GM18873 (cell line): ENCODE results near the gene S100Z.
"Not testable (repeated sequence)": the region's sequence is repeated elsewhere in the genome, so short reads cannot be mapped to it uniquely, and the experiment has no call there.

Experiments
- ATAC-seq: cut with Tn5 transposase; IDR thresholded peaks from one replicate; pipeline ENCODE4 v1.9.1; 2021; ENCODE audit warnings: mild to moderate bottlenecking, moderate library complexity, moderate number of reproducible peaks; ENCODE audit not compliant: unreplicated experiment, low FRiP score

S100Z gene

DNA sequence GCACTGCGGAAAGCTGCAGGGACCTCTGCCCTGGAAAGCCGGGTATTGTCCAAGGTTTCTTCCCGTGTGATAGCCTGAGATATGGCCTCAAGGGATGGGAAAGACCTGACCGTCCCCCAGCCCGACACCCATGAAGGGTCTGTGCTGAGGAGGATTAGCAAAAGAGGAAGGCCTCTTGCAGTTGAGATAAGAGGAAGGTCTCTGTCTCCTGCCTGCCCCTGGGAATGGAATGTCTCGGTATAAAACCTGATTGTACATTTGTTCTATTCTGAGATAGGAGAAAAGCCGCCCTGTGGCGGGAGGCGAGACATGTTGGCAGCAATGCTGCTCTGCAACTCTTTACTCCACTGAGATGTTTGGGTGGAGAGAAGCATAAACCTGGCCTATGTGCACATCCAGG is 95.4 kb downstream of the S100Z start:
- not testable (repeated sequence) for ATAC-seq

- no peak for ATAC-seq
Measured at GRCh38 chr5:76946090-76946489, 96.3 kb downstream of the S100Z start.

GRCh38 chr5:76947082-76947503 is 97.3 kb downstream of the S100Z start:
- ATAC-seq, result no peak

DNA sequence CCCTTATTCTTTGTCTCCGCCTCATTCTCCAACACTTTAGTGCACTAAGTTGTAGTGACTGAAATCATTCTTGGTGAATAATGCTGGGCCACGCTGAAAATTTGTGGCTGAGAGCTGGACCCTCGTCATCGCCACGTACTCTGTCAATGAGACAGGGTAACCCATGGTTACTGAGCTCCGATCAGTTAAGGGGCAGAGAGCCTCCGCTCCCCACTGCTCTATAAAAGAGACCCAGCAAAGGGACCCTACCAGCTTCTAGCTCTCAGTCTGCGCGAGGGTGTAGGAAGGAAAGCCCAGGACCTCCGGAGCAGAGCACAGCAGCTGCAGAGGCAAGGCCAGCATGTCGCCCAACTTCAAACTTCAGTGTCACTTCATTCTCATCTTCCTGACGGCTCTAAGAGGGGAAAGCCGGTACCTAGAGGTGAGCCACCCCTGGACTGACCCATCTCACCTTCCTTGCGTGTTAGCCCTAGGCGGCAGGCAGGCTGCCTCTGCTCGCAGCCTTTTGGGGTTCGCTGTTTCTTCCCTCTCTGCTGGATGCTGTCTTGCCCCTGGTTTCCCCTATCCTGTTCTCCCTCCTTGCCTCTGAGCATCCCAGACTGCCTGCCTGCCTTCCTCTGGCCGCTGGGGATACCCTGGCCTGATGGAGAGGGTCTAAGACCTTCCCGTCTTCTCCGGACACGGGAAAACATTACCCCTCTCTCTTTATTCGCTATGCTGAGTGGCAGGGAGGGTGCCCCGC is 103.2 kb downstream of the S100Z start, which contains the start of gene CRHBP:
CRHBP (plus strand) TSS at position 251 of the 742 bp plus-strand sequence; CDS start at position 341, 90 bp downstream.
- ATAC-seq, result no peak

DNA sequence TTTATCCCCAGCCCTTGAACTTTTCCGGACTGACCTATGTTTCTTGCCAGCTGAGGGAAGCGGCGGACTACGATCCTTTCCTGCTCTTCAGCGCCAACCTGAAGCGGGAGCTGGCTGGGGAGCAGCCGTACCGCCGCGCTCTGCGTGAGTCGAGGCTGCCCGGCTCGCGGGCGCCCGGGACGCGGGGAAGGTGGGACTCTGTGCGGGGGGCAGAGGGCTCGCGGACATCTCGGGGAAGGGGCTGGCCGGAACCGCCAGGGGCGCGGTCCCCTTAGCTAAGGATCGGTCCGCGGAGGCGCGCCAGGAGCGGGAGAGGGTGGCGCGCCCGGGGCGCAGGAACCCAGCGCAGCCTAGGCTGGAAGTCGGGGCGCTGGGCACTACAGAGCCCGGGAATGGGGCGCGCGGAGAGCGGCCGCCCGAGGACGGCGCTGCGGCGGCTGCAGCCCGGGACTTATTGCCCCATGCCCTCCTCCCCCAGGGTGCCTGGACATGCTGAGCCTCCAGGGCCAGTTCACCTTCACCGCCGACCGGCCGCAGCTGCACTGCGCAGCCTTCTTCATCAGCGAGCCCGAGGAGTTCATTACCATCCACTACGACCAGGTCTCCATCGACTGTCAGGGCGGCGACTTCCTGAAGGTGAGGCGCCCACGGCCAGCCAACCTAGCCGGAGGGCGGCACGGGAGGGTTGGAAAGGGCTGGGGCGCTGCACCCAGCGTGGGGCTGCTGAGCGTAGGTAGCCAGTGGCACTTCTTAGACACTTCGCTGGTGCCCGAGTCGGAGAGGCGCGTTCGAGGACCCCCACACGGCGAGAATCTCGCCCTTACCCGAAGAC is 104.0 kb downstream of the S100Z start:
- no peak for ATAC-seq

- no peak for ATAC-seq
Measured at GRCh38 chr5:76954383-76954763, 104.6 kb downstream of the S100Z start.

- ATAC-seq, result no peak
Measured at GRCh38 chr5:76956033-76956432, 106.2 kb downstream of the S100Z start.

DNA sequence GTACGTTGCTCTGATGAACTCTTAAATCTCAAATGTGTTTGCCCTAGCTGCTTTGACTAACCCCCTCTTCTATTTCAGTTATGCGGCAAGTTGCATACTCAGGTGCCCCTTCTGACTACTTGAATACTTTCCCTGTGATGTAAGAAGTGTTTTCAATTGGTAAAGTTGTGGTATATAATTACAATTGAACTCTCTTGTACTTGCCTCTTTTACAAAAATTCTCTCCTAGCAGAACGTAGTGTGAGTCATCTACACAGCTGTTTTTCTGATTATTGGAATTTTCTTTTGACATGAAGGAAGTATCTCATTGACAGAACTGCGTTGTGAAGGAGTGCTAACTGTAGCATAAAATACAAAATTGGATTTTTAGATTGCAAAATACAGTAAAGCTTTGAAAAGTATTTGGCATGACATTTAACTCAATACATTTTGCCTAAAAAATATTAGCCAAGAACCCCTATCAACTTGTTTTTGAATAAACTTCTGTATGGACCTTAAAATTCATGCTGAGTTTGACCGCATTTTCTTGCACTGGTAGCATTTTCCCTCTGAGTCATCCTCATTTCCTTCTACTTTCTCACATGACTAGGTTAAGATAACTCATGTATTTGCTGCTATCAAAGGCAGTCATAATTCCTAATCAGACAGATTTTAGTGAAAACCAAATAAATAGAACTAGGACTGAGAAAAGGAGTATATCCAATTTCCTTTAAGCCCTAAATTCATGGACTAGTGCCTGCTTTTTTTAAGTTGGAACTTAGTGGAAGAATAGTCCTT is 109.4 kb downstream of the S100Z start:
- ATAC-seq, result no peak

- ATAC-seq, result no peak
Measured at GRCh38 chr5:76960004-76960625, 110.3 kb downstream of the S100Z start.

GRCh38 chr5:76964060-76964459 is 114.2 kb downstream of the S100Z start:
- ATAC-seq, result no peak
